Keratinocyte (primary cell): ENCODE measurements around the gene NRXN2. TPM values are rescaled to one million over a fixed set of nuclear protein-coding genes. Genes with fewer than 3 reads are reported as not detected.

Source experiments
- DNase-seq: peaks from one replicate; pipeline ENCODE4 v3.0.0-alpha.2; 2011; ENCODE audit warnings: low read depth, missing footprints, low spot score
- FAIRE-seq: peaks from 2 replicates; lab custom pipeline; 2011; peaks lifted over from hg19 to GRCh38; lab: Jason Lieb, UNC
- H2AFZ ChIP-seq: 2 replicates; pipeline ENCODE4 v1.6.0; 2012; ENCODE audit warnings: low read length, control low read depth, inconsistent platforms; ENCODE audit not compliant: control insufficient read depth
- H3K27ac ChIP-seq: 2 replicates; pipeline ENCODE4 v1.5.1; 2011; ENCODE audit warnings: low read length; ENCODE audit not compliant: control insufficient read depth, insufficient read depth
- H3K27me3 ChIP-seq: 3 replicates; pipeline ENCODE4 v1.6.0; 2011; ENCODE audit warnings: low read length; ENCODE audit not compliant: control insufficient read depth, insufficient read depth; ENCODE audit errors: extremely low read depth
- H3K36me3 ChIP-seq, 2 experiments: 2 replicates in 1 of 2; 3 replicates in 1 of 2; pipeline ENCODE4 v1.5.1; 2011; ENCODE audit warnings: low read length in 2 of 2, mild to moderate bottlenecking in 1 of 2; ENCODE audit not compliant: control insufficient read depth in 2 of 2, insufficient read depth in 2 of 2; ENCODE audit errors: extremely low read depth in 1 of 2
- H3K4me1 ChIP-seq: 3 replicates; pipeline ENCODE4 v1.5.1; 2011; ENCODE audit warnings: low read length; ENCODE audit not compliant: control insufficient read depth, insufficient read depth; ENCODE audit errors: extremely low read depth
- H3K4me2 ChIP-seq: 3 replicates; pipeline ENCODE4 v1.6.0; 2011; ENCODE audit warnings: low read depth, low read length; ENCODE audit not compliant: control insufficient read depth, insufficient read depth; ENCODE audit errors: extremely low read depth
- H3K4me3 ChIP-seq, 3 experiments: fragments of 200-600 bp in 1 of 3; sonication (generic) in 1 of 3; 2 replicates in 2 of 3; 3 replicates in 1 of 3; pipeline ENCODE4 v1.5.1; 2011 to 2016; ENCODE audit warnings: low read length in 3 of 3, mild to moderate bottlenecking in 3 of 3, control low read depth in 2 of 3, inconsistent platforms in 1 of 3, low read depth in 1 of 3, mixed read lengths in 1 of 3, mixed run types in 1 of 3, moderate library complexity in 1 of 3; ENCODE audit not compliant: control insufficient read depth in 2 of 3, insufficient read depth in 2 of 3; ENCODE audit errors: extremely low read depth in 1 of 3
- H3K79me2 ChIP-seq: 2 replicates; pipeline ENCODE4 v1.6.0; 2012; ENCODE audit warnings: low read length; ENCODE audit not compliant: control insufficient read depth, insufficient read depth
- H3K9ac ChIP-seq: 3 replicates; pipeline ENCODE4 v1.6.0; 2011; ENCODE audit warnings: low read length; ENCODE audit not compliant: control insufficient read depth, insufficient read depth; ENCODE audit errors: extremely low read depth
- H3K9me1 ChIP-seq: 3 replicates; pipeline ENCODE4 v1.6.0; 2011; ENCODE audit warnings: low read length; ENCODE audit not compliant: control insufficient read depth, insufficient read depth; ENCODE audit errors: extremely low read depth
- H3K9me3 ChIP-seq: 2 replicates; pipeline ENCODE4 v1.5.1; 2012; ENCODE audit warnings: low read depth, low read length; ENCODE audit not compliant: control insufficient read depth
- H4K20me1 ChIP-seq: 3 replicates; pipeline ENCODE4 v1.6.0; 2011; ENCODE audit warnings: low read length; ENCODE audit not compliant: control insufficient read depth, insufficient read depth; ENCODE audit errors: extremely low read depth
- CTCF ChIP-seq, 3 experiments: IDR thresholded peaks in 1 of 3; conservative IDR thresholded peaks in 1 of 3; optimal IDR thresholded peaks in 1 of 3; 2 replicates in 2 of 3; 3 replicates in 1 of 3; pipeline versions ENCODE3 to v1.5.1; 2011; ENCODE audit warnings: low read length in 3 of 3, mild to moderate bottlenecking in 3 of 3, moderate library complexity in 2 of 3, control low read depth in 1 of 3, inconsistent platforms in 1 of 3; ENCODE audit not compliant: insufficient read depth in 2 of 3; ENCODE audit errors: extremely low read depth in 1 of 3
- EZH2 ChIP-seq: IDR thresholded peaks from one replicate; pipeline ENCODE4 v1.6.1; 2012; ENCODE audit warnings: inconsistent platforms, mild to moderate bottlenecking, low read length, moderate library complexity
- dilution Hi-C: fragments of 300-500 bp; cut with MboI; formaldehyde crosslinking; loops from one replicate; pipeline ENCODE4 v1.7.0; 2020; ENCODE audit warnings: low sequenced_read_pairs; ENCODE audit not compliant: extremely low pct_ligation_motif_present
- polyA plus RNA-seq, 5 experiments: library from polyadenylated mRNA; depleted of rRNA in 3 of 5; stranded (reverse) in 3 of 5; stranded (forward) in 1 of 5; unstranded in 1 of 5; fragments of >200 nt; gene quantifications; 1 replicate in 1 of 5; 2 replicates in 3 of 5; 3 replicates in 1 of 5; pipeline versions ENCODE4 v1.2.1 to v1.2.3, GENCODE V29; 2011 to 2012; ENCODE audit warnings: missing spikeins in 2 of 5, low read depth in 1 of 5, low replicate concordance in 1 of 5

NRXN2 gene
- polyA plus RNA-seq, 1 donor (not counting 4 experiments of a cell fraction or from before 2014, with no cell fraction given), result not detected

DNA sequence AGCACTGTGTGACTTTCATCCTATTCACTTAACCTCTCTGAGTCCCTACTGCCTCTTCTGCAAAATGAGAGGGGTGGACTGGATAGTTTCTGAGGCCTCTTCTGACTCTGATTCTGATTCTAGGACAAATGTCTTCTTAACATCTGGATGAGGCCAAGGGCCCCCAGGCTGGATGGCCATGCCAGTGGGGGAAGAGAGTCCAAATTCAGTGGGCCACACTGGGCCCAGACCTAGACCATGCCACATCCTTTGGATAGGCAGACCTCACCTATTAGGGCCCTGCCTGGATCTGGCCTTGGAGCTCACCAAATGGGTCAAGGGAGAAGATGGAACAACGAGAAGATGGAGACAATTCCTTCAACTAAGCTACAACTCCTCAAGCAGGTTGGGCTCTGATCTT is 24.6 kb downstream of the NRXN2 start:
- no peak overlapping the region for H3K9ac ChIP-seq
- DNase-seq, result no peak
- H3K79me2 ChIP-seq, result no peaks in the 10 kb centered on the region
- no peak overlapping the region for H3K27ac ChIP-seq
- H3K9me3 ChIP-seq, result no peaks in the 10 kb centered on the region
- H3K4me1 ChIP-seq, result no peaks in the 10 kb centered on the region
- dilution Hi-C loops, result no loop called here
- no peak overlapping the region for H3K4me2 ChIP-seq
- FAIRE-seq, result no peak
- H4K20me1 ChIP-seq, result no peaks in the 10 kb centered on the region
- H3K27me3 ChIP-seq, result peaks cover 41% of the 10 kb centered on the region
- no peaks in the 10 kb centered on the region for H3K9me1 ChIP-seq
- H2AFZ ChIP-seq, result no peak overlapping the region
- TF ChIP-seq CTCF (optimal IDR thresholded peaks at IDR 0.05 in 1 of 3, IDR thresholded peaks at IDR 0.05 in 1 of 3, conservative IDR thresholded peaks at IDR 0.05 in 1 of 3; ENCODE audit: extremely low read depth in 1 of 3, insufficient read depth in 2 of 3, low read length in 3 of 3), result no peak
- no peak for TF ChIP-seq EZH2
- H3K4me3 ChIP-seq, result no peak overlapping the region
- no peaks in the 10 kb centered on the region for H3K36me3 ChIP-seq

DNA sequence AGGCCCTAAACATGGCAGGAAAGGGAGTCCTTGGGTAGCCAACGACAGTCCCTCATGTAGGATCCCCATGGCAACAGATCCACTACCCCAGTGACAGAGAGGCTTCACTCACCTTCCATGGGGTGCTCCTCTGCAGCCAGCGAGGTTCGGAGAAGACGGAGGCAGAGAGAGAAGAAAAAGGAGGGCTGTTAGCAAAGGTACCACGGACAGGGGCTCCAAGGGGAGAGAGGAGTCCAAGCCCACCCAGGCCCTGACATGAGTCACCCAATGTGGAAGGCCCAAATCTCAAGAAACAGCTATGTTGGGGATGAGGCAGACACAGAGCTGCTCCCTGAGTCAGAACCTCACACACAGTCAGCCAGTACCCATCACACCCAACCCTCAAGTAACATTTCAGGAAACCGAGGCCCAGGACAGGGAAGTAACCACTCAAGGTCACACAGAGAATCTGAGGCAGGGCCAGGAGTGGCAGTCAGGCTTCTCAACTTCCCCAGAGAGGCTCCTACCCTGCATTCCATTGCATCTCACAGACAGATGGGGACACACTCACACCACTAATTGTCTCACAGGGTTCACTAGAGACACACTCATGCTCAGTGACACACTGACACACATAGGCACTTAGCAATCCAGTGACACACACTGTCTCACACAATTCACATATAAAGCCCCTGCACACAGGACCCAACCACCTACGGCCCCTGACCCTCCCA is 25.2 kb downstream of the NRXN2 start:
- TF ChIP-seq EZH2 (no peak), CTCF (optimal IDR thresholded peaks at IDR 0.05 in 1 of 3, IDR thresholded peaks at IDR 0.05 in 1 of 3, conservative IDR thresholded peaks at IDR 0.05 in 1 of 3; ENCODE audit: extremely low read depth in 1 of 3, insufficient read depth in 2 of 3, low read length in 3 of 3) (no peak)
- Histone ChIP-seq H3K9me3 (no peaks in the 10 kb centered on the region), H3K4me2 (no peak overlapping the region), H3K36me3 (no peaks in the 10 kb centered on the region), H2AFZ (no peak overlapping the region), H4K20me1 (no peaks in the 10 kb centered on the region), H3K27ac (no peak overlapping the region), H3K4me1 (no peaks in the 10 kb centered on the region), H3K9ac (no peak overlapping the region), H3K79me2 (no peaks in the 10 kb centered on the region), H3K9me1 (no peaks in the 10 kb centered on the region), H3K4me3 (no peak overlapping the region), H3K27me3 (peaks cover 45% of the 10 kb centered on the region)
- DNase-seq, result no peak
- no peak for FAIRE-seq
- dilution Hi-C loops, result no loop called here
